ENCODE data around the gene SYT15. TPM values are rescaled to one million over a fixed set of nuclear protein-coding genes. Genes with fewer than 3 reads are reported as not detected.
"Not testable (repeated sequence)": the region's sequence is repeated elsewhere in the genome, so short reads cannot be mapped to it uniquely, and the experiment has no call there.

SYT15 gene
- total RNA-seq, 1 experiment from 2014 or later, result 0.28 TPM

DNA sequence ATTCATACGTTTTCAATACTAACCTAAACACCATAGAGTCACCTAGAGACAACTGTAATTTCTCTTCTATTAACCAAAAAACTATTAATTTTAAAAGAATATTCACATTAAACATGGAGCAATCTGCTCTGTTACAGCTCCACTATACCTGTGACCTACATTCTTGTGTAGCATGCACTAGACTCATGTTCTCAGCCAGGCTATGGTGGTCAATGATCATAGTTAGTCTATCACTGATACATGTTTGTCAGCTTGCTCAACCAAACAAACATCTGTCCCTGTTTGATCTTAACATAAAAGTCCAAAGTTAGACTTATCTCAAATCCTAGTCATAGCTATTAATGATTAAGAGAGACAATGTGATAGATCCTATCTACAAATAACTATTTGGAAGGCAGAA lies 50.9 kb downstream of the SYT15 start:
- POLR2A ChIA-PET; H3K27me3 ChIP-seq (ENCODE audit: control insufficient read depth, insufficient read depth, low read length); H3K36me3 ChIP-seq (ENCODE audit: control insufficient read depth, insufficient read depth, low read length); H3K9me3 ChIP-seq (ENCODE audit: control insufficient read depth, insufficient read depth, low read depth, low read length); H3K4me1 ChIP-seq (ENCODE audit: control insufficient read depth, insufficient read depth, low read length); in situ Hi-C loops (cut with HindIII; ENCODE audit: low pct_unique_long_range_greater_than_20kb, low sequenced_read_pairs); intact Hi-C loops (cut with micrococcal nuclease; ENCODE audit: unreplicated experiment); BruUV-seq (replicated peaks); CTCF ChIA-PET; H3K4me3 ChIP-seq (ENCODE audit: low read depth in 2 of 2, low read length in 2 of 2); ATAC-seq; H3K27ac ChIP-seq (ENCODE audit: low read length); DNase-seq (ENCODE audit: low read depth, low spot score): not testable (repeated sequence)

DNA sequence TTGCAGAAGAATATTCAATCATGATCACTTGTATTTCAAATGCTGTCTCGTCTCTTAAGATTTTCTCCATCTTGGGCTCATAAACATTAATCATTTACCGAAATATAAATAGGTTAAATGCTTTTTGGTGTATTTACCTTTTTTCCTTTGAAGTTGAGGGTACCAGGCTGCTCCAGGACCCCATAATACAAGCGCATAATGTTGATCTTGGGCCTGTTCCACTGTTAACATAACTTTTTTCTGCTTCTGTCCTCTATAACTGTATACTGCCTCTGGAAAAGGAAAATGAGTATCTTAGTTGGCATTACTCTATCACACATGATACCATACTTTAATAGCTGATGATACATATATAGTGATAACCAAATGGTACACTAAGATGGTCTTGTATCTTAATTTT lies 51.9 kb downstream of the SYT15 start:
- intact Hi-C loops (cut with micrococcal nuclease; ENCODE audit: unreplicated experiment), result not testable (repeated sequence)

DNA sequence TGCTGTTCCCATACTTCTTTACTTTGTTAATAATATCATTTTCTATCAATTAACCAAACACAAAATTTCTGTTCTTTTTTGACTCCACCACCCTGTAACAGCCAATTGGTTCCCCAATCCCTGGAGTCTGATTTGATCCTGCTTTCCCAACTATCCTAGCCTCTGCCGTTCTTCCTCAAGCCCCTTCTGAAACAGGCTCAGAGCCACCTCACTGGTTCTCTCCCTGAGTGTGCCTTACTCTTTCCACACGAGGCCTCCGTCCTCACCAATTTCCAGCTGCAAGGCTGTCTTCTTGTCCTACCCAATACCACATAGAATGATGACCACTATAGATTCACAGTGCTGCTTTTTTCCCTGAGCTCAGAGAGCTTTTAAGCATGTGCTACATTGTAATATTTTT lies 52.8 kb downstream of the SYT15 start:
- H3K9me3 ChIP-seq (ENCODE audit: control insufficient read depth, insufficient read depth, low read depth, low read length); H3K27ac ChIP-seq (ENCODE audit: low read length); H3K4me3 ChIP-seq (ENCODE audit: low read depth in 2 of 2, low read length in 2 of 2); H3K36me3 ChIP-seq (ENCODE audit: control insufficient read depth, insufficient read depth, low read length); BruUV-seq (replicated peaks); in situ Hi-C loops (cut with HindIII; ENCODE audit: low pct_unique_long_range_greater_than_20kb, low sequenced_read_pairs); ATAC-seq; POLR2A ChIA-PET; DNase-seq (ENCODE audit: low read depth, low spot score); intact Hi-C loops (cut with micrococcal nuclease; ENCODE audit: unreplicated experiment); CTCF ChIA-PET; H3K4me1 ChIP-seq (ENCODE audit: control insufficient read depth, insufficient read depth, low read length); H3K27me3 ChIP-seq (ENCODE audit: control insufficient read depth, insufficient read depth, low read length): not testable (repeated sequence)

More for the DNA sequence above, 51.9 kb downstream of the SYT15 start:
- DNase-seq (ENCODE audit: low read depth, low spot score); POLR2A ChIA-PET; H3K9me3 ChIP-seq (ENCODE audit: control insufficient read depth, insufficient read depth, low read depth, low read length); H3K27me3 ChIP-seq (ENCODE audit: control insufficient read depth, insufficient read depth, low read length); H3K4me3 ChIP-seq (ENCODE audit: low read depth in 2 of 2, low read length in 2 of 2); H3K4me1 ChIP-seq (ENCODE audit: control insufficient read depth, insufficient read depth, low read length); CTCF ChIA-PET; ATAC-seq; BruUV-seq (replicated peaks); H3K27ac ChIP-seq (ENCODE audit: low read length); in situ Hi-C loops (cut with HindIII; ENCODE audit: low pct_unique_long_range_greater_than_20kb, low sequenced_read_pairs); H3K36me3 ChIP-seq (ENCODE audit: control insufficient read depth, insufficient read depth, low read length): not testable (repeated sequence)

DNA sequence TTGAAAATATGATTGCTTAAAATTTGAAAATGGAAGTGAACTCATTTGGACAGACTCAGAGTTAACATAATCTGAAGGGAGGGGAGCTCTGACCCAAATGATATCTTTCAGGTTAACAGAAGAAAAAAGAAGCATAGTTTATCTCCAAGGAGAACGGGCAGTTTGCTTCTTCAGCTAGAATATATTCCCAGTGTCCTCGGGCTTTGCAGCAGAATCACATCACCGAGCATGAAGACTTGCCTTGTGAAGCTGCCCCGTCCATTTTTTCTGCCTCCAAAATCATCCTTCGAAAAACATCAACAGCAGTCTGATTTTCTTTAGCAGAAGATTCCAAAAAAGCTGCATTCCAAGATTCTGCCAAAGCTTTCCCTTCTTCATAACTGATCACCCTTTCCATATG lies 55.8 kb downstream of the SYT15 start:
- H3K4me1 ChIP-seq (ENCODE audit: control insufficient read depth, insufficient read depth, low read length); H3K36me3 ChIP-seq (ENCODE audit: control insufficient read depth, insufficient read depth, low read length); H3K4me3 ChIP-seq (ENCODE audit: low read depth in 2 of 2, low read length in 2 of 2); intact Hi-C loops (cut with micrococcal nuclease; ENCODE audit: unreplicated experiment); POLR2A ChIA-PET; H3K27ac ChIP-seq (ENCODE audit: low read length); in situ Hi-C loops (cut with HindIII; ENCODE audit: low pct_unique_long_range_greater_than_20kb, low sequenced_read_pairs); H3K27me3 ChIP-seq (ENCODE audit: control insufficient read depth, insufficient read depth, low read length); ATAC-seq; CTCF ChIA-PET; H3K9me3 ChIP-seq (ENCODE audit: control insufficient read depth, insufficient read depth, low read depth, low read length); DNase-seq (ENCODE audit: low read depth, low spot score): not testable (repeated sequence)
- BruUV-seq (replicated peaks), result TSS peak; percentile 92

DNA sequence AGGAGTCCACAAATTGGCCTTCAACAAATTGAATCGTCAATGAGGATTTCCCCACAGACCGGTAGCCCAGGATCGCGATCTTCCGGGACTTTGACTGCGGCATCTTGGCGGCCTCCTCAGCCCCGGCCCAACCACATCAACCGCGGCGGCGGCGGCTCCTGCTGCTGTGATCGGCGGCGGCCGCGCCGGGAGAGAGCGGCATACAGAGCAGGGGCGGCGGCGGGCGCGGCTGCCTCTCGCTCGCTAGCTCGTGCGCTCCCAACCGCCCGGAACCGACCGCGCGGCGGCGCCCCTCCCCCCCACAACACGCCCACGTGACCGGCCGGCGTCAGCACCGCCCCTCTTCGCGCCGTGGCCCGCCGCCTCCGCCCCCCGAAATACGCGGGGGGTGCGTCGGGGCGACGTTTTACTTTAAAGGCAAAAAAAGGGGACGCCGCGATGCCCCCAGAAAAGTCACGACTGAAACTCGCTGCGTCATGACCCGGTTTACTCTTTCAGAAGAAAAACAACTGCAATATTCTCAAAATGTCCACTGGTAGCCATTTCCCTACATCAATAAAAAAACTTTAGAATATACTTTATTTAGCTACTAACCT lies 56.5 kb downstream of the SYT15 start:
- BruUV-seq (replicated peaks); POLR2A ChIA-PET; H3K27ac ChIP-seq (ENCODE audit: low read length); DNase-seq (ENCODE audit: low read depth, low spot score); H3K9me3 ChIP-seq (ENCODE audit: control insufficient read depth, insufficient read depth, low read depth, low read length); CTCF ChIA-PET; in situ Hi-C loops (cut with HindIII; ENCODE audit: low pct_unique_long_range_greater_than_20kb, low sequenced_read_pairs); H3K36me3 ChIP-seq (ENCODE audit: control insufficient read depth, insufficient read depth, low read length); intact Hi-C loops (cut with micrococcal nuclease; ENCODE audit: unreplicated experiment); H3K27me3 ChIP-seq (ENCODE audit: control insufficient read depth, insufficient read depth, low read length); H3K4me1 ChIP-seq (ENCODE audit: control insufficient read depth, insufficient read depth, low read length): not testable (repeated sequence)
- peak; percentile 96 for ATAC-seq
- peak overlapping the region; percentile 32 to 35; a peak in 3 of 4 replicates for H3K4me3 ChIP-seq (ENCODE audit: low read depth in 2 of 2, low read length in 2 of 2)

DNA sequence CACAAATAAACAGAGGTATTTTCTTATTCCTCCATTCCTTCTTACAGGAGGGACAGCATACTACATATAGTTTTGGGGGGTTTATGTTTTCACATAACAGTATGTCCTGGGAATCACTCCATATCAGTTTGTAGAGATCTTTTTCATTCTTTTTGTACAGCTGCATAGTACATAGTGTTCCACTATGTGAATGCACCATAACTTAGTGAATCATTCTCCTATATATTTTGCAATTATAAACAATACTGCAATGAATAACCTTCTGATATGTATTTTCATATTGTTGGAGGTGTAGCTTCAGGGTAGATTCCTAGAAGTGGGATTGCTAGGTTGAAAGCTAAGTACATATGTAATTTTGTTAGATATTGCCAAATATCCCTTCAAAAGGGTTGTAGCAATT lies 61.1 kb downstream of the SYT15 start:
- H3K36me3 ChIP-seq (ENCODE audit: control insufficient read depth, insufficient read depth, low read length); DNase-seq (ENCODE audit: low read depth, low spot score); BruUV-seq (replicated peaks); POLR2A ChIA-PET; intact Hi-C loops (cut with micrococcal nuclease; ENCODE audit: unreplicated experiment); H3K27me3 ChIP-seq (ENCODE audit: control insufficient read depth, insufficient read depth, low read length); H3K27ac ChIP-seq (ENCODE audit: low read length); H3K4me3 ChIP-seq (ENCODE audit: low read depth in 2 of 2, low read length in 2 of 2); in situ Hi-C loops (cut with HindIII; ENCODE audit: low pct_unique_long_range_greater_than_20kb, low sequenced_read_pairs); ATAC-seq; CTCF ChIA-PET; H3K4me1 ChIP-seq (ENCODE audit: control insufficient read depth, insufficient read depth, low read length); H3K9me3 ChIP-seq (ENCODE audit: control insufficient read depth, insufficient read depth, low read depth, low read length): not testable (repeated sequence)

Other genes starting within 250 kb of the SYT15 start
- gene ANXA8L1, start 203.4 kb upstream of the SYT15 start, total RNA-seq (2021; ENCODE audit: unreplicated experiment), result 0.26 TPM
- gene NPY4R, start 113.2 kb upstream of the SYT15 start, total RNA-seq (2021; ENCODE audit: unreplicated experiment), result 2.2 TPM
- 12.9 TPM for gene GPRIN2, start 22.5 kb upstream of the SYT15 start, total RNA-seq (2021; ENCODE audit: unreplicated experiment)